SJCRH30 (cell line): ENCODE data around the gene EPHX1. TPM values are rescaled to one million over a fixed set of nuclear protein-coding genes. Genes with fewer than 3 reads are reported as not detected.

Experiments used
- DNase-seq, 2 experiments: peaks; one replicate each; pipeline ENCODE4 v3.0.0-alpha.2; 2015 to 2020
- H3K27ac ChIP-seq: fragments of 250-450 bp; sonication (Bioruptor Pico); 2 replicates; pipeline ENCODE4 v1.5.1; 2020; ENCODE audit warnings: mild to moderate bottlenecking, moderate library complexity
- H3K27me3 ChIP-seq: fragments of 250-450 bp; sonication (Bioruptor Pico); 2 replicates; pipeline ENCODE4 v1.5.1; 2020; ENCODE audit warnings: mild to moderate bottlenecking, moderate library complexity
- H3K36me3 ChIP-seq: fragments of 250-450 bp; sonication (Bioruptor Pico); 2 replicates; pipeline ENCODE4 v1.5.1; 2020; ENCODE audit warnings: mild to moderate bottlenecking, moderate library complexity
- H3K4me1 ChIP-seq: fragments of 250-450 bp; sonication (Bioruptor Pico); 2 replicates; pipeline ENCODE4 v1.5.1; 2020; ENCODE audit warnings: mild to moderate bottlenecking, moderate library complexity
- H3K4me3 ChIP-seq: fragments of 250-450 bp; sonication (Bioruptor Pico); 2 replicates; pipeline ENCODE4 v1.5.1; 2020; ENCODE audit warnings: mild to moderate bottlenecking, moderate library complexity
- H3K9me3 ChIP-seq: fragments of 250-450 bp; sonication (Bioruptor Pico); replicated peaks from 2 replicates; pipeline ENCODE4 v1.5.1; 2020; ENCODE audit warnings: mild to moderate bottlenecking, moderate library complexity
- total RNA-seq: library from RNA; depleted of rRNA; stranded (reverse); fragments of >200 nt; shearing (Covaris generic); gene quantifications from 2 replicates; pipeline ENCODE4 v1.2.3, GENCODE V29; 2014

Gene EPHX1
- total RNA-seq, 1 experiment from 2014 or later, result 7.2 TPM

GRCh38 chr1:225850370-225850769 is 40.4 kb downstream of the EPHX1 start:
- no peak for DNase-seq
- Histone ChIP-seq H3K36me3 (peaks cover 8% of the 10 kb centered on the region), H3K4me1 (no peaks in the 10 kb centered on the region), H3K27me3 (no peaks in the 10 kb centered on the region), H3K9me3 (no peaks in the 10 kb centered on the region), H3K27ac (no peak overlapping the region), H3K4me3 (no peak overlapping the region)

- no peak for DNase-seq
- Histone ChIP-seq H3K36me3 (peaks cover 9% of the 10 kb centered on the region), H3K4me1 (no peaks in the 10 kb centered on the region), H3K27ac (no peak overlapping the region), H3K9me3 (no peaks in the 10 kb centered on the region), H3K27me3 (no peaks in the 10 kb centered on the region), H3K4me3 (no peak overlapping the region)
Measured at GRCh38 chr1:225851805-225852204, 41.9 kb downstream of the EPHX1 start.

DNA sequence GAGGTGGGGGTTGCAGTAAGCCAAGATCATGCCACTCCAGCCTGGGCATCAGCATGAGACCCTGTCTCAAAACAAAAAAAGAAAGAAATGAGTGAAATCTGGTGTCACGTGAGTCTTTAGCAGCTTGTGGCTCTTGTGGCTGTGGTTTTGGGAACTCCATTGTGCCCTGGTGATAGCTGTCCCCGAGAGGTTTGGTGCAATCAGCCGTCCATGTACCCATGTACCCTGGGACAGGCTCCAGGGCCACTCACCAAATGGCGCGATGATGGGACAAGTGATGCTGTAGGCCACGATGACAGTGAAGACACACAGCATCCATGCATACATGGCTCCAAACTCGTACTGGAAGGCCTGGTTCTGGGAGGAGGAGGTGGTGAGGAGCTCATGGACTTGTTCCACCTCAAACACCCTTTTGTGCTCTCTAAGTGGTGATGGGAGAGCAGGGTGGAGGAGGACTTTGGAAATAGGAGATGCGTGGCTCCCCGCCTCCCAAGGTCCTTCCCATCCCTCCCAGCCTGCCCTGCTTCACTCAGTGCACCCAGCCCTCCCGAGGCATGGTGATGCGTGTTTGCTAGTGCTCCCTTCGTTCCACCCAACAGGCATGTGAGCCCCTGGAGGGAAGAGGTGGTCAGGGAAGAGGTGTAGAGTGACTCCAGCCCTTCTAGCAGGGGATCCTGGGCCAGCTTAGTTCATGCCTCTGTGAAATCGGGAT is 42.6 kb downstream of the EPHX1 start:
- Histone ChIP-seq H3K4me3 (no peak overlapping the region), H3K27ac (no peak overlapping the region), H3K27me3 (no peaks in the 10 kb centered on the region), H3K36me3 (peaks cover 10% of the 10 kb centered on the region), H3K4me1 (no peaks in the 10 kb centered on the region), H3K9me3 (no peaks in the 10 kb centered on the region)
- DNase-seq, result no peak

GRCh38 chr1:225853441-225853840 is 43.5 kb downstream of the EPHX1 start:
- no peaks in the 10 kb centered on the region for H3K4me1 ChIP-seq
- no peak overlapping the region for H3K4me3 ChIP-seq
- no peak overlapping the region for H3K27ac ChIP-seq
- no peaks in the 10 kb centered on the region for H3K27me3 ChIP-seq
- no peak for DNase-seq
- no peaks in the 10 kb centered on the region for H3K9me3 ChIP-seq
- peaks cover 11% of the 10 kb centered on the region for H3K36me3 ChIP-seq

DNA sequence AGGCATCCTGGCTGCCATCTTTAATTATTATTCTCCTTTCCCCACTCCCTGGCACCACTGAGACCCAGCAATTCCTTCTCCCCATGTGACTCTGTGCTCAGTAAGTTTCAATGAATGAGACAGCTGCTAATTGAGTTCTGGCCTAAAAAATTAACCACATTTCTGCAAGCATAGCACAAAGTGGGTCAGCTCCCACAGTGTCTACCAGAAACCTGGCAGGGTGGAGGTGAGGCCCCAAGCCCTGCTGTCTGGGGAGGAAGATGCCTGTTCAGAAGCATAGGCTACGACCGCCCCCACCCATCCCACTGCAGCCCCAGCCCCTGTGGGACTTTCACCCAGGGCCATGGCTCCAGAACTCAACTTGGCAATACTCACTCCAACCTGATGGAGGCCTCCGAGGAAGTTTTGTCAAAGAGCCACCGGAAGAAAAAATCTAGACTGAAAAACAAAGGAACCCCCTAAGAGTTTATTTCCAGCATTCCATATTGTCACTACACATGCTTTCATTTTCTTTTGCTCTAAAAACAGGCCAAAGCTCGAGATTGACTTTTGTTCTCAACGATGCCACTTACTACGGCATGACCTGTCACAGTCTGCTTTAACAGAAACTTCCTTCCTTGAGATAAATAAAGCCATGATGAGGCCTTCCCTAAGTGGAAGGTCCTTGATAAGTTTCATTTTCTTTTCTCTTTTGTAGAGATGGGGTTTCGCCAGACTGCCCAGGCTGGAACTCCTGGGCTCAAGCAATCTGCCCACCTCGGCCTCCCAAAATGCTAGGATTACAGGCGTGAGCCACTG is 45.8 kb downstream of the EPHX1 start:
- no peak for DNase-seq
- Histone ChIP-seq H3K9me3 (no peaks in the 10 kb centered on the region), H3K4me3 (no peak overlapping the region), H3K27me3 (no peaks in the 10 kb centered on the region), H3K36me3 (peaks cover 11% of the 10 kb centered on the region), H3K27ac (no peak overlapping the region), H3K4me1 (no peaks in the 10 kb centered on the region)

DNA sequence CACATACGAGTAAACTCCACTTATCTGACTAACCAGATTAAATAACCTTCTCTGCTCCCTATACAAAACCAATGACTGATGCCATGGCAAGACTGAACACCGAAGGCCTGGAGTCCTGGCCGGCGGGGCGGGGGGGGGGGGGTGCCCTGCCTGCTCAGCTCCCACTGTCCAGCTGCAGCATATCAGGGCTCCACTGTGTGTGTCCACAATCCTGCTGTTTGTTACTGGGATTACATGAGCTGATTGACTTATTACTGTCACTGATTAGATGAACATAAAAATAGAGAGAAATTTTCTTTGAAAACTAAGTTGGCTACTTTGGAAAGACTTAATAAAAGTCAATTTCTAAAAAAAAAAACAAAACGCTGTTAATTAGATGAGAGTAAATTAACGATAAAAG is 47.3 kb downstream of the EPHX1 start:
- Histone ChIP-seq H3K27me3 (no peaks in the 10 kb centered on the region), H3K27ac (no peak overlapping the region), H3K9me3 (no peaks in the 10 kb centered on the region), H3K4me1 (no peaks in the 10 kb centered on the region), H3K4me3 (no peak overlapping the region), H3K36me3 (peaks cover 11% of the 10 kb centered on the region)
- DNase-seq, result no peak

DNA sequence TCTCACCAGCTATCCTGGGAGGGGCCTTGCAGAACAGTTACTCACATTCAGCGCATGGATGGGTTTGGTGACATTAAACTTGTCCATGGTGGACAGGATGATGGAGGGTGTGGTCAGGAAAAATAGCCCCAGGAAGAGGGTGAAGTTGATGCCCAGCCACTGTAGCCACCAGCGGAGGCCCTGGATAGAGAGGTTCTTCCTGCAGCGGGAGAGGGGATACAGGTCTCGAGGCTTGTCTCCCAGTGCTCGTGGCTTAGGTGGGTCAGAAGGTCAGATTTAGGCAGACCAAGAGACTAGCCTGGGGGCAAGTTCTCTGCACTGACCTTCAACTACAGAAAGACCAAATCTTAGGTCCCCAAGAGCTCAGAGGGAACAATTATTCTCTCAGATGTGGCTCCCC is 49.2 kb downstream of the EPHX1 start:
- Histone ChIP-seq H3K4me3 (no peak overlapping the region), H3K4me1 (no peaks in the 10 kb centered on the region), H3K27ac (no peak overlapping the region), H3K9me3 (no peaks in the 10 kb centered on the region), H3K36me3 (peaks cover 11% of the 10 kb centered on the region), H3K27me3 (no peaks in the 10 kb centered on the region)
- no peak for DNase-seq

- Histone ChIP-seq H3K4me1 (no peaks in the 10 kb centered on the region), H3K27me3 (no peaks in the 10 kb centered on the region), H3K27ac (no peak overlapping the region), H3K36me3 (peaks cover 12% of the 10 kb centered on the region), H3K4me3 (no peak overlapping the region), H3K9me3 (no peaks in the 10 kb centered on the region)
- DNase-seq, result no peak
Measured at GRCh38 chr1:225860107-225860506, 50.2 kb downstream of the EPHX1 start.

DNA sequence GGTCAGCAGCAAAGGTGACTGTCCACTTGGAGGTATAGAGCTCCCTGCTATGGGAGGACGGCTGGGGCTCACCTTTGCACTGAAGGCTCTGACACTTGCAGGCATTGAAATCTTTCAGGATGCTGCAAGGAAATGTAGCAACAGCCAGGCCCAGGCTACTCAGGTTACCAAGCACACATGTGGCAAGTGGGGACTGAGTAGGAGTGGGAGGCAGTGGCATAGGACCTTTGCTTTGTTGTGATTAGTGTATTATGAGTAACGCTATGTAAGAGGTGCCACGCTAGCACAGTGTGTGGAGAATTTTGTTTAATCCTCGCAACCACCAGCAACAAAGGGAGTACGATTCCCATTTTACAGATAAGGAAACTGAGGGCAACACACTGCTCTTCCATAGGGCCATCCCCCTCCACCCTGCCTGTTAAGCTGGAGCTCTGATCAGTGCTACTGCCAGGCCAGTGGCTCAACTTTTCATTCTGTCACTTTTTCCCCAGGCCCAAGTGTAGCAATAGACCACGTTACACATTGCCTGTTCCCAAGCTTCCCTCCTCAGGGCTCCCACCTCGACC is 51.0 kb downstream of the EPHX1 start:
- DNase-seq, result no peak
- H3K4me1 ChIP-seq, result no peaks in the 10 kb centered on the region
- no peaks in the 10 kb centered on the region for H3K9me3 ChIP-seq
- H3K27ac ChIP-seq, result no peak overlapping the region
- no peak overlapping the region for H3K4me3 ChIP-seq
- no peaks in the 10 kb centered on the region for H3K27me3 ChIP-seq
- peaks cover 9% of the 10 kb centered on the region for H3K36me3 ChIP-seq

GRCh38 chr1:225861834-225862580 is 52.1 kb downstream of the EPHX1 start:
- H3K36me3 ChIP-seq, result peaks cover 11% of the 10 kb centered on the region
- DNase-seq, result no peak
- H3K9me3 ChIP-seq, result no peaks in the 10 kb centered on the region
- H3K4me1 ChIP-seq, result no peaks in the 10 kb centered on the region
- H3K27me3 ChIP-seq, result no peaks in the 10 kb centered on the region
- no peak overlapping the region for H3K27ac ChIP-seq
- no peak overlapping the region for H3K4me3 ChIP-seq

DNA sequence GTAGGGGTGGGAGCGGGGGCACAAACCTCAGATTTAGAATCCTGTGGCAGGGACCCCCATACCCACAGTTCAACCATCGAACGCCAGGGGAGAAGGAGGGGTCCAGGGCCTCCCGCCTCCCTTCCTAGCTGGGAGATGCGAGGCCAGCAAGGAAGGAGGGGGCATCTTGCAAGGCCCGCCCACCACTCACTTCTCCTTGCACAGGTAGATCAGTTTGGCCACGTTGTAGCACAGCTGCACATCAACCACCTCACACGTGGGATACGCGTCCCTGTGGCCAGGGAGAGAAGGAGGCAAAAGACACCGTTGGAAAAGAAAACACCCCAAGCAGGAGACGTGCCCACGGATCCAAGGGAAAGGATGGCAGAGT is 52.6 kb downstream of the EPHX1 start:
- H3K4me3 ChIP-seq, result no peak overlapping the region
- no peak overlapping the region for H3K27ac ChIP-seq
- H3K27me3 ChIP-seq, result no peaks in the 10 kb centered on the region
- no peaks in the 10 kb centered on the region for H3K9me3 ChIP-seq
- DNase-seq, result no peak
- peaks cover 15% of the 10 kb centered on the region for H3K36me3 ChIP-seq
- no peaks in the 10 kb centered on the region for H3K4me1 ChIP-seq

- Histone ChIP-seq H3K36me3 (peaks cover 15% of the 10 kb centered on the region), H3K4me3 (no peak overlapping the region), H3K9me3 (no peaks in the 10 kb centered on the region), H3K27me3 (no peaks in the 10 kb centered on the region), H3K27ac (no peak overlapping the region), H3K4me1 (no peaks in the 10 kb centered on the region)
- no peak for DNase-seq
Measured at GRCh38 chr1:225863167-225863566, 53.2 kb downstream of the EPHX1 start.

DNA sequence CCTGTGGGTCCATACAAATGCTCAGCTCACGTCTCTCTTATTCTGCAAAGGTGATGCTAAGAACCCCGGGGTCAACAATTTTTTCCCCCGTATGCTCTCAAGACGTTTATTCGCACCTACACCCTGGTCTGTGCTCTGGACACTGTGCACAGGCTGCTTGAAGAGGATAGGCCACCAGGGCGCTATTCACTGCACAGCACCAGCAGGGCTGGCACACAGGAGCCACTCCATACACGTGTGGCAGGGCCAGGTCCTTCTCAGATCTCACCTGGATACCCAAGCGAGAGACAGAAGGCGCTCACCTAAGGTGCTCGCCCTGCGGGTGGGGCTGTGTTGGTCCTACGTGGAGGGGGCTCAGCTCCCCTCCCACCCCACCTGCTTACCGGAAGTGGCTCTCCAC is 55.6 kb downstream of the EPHX1 start:
- H3K4me1 ChIP-seq, result peaks cover 6% of the 10 kb centered on the region
- H3K27me3 ChIP-seq, result no peaks in the 10 kb centered on the region
- DNase-seq, result no peak
- H3K9me3 ChIP-seq, result no peaks in the 10 kb centered on the region
- H3K27ac ChIP-seq, result no peak overlapping the region
- peaks cover 14% of the 10 kb centered on the region for H3K36me3 ChIP-seq
- no peak overlapping the region for H3K4me3 ChIP-seq

DNA sequence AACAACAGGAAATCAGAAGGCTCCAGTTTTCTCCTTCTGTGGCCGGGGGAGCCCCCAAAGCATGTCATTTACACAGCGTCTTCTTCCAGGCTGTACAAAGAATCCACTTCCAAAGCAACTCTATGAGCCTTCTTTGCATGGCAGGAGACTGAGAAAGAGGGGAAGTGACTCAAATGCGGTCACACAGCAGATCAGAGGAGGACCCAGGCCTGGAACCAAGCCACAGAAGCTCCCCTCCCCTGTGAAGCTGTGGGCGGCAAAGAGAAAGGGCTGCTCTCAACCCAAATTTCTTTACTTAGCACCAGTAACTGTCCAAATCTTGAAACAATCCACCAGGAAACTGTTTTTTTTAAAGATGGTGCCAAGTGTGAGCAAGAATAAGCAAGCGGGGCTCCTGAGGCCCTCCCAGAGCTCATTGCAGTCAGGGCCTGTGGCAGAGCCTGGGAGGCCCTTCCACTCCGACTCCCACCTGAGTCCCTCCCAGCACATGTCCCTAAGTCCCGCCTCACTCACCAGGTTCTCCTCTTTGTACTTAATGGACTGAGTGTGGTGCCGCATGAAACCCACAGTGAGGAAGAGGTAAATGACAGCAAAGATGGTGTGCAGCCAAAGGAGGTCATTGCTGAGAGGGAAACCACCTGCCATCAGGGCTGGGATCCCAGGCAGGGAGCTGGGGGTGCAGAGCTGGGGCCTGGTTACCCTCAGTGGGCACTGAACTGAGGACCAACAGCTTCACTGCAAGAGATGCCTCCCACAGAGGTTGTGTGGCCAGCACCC is 56.3 kb downstream of the EPHX1 start:
- DNase-seq, result no peak
- peaks cover 14% of the 10 kb centered on the region for H3K36me3 ChIP-seq
- no peak overlapping the region for H3K4me3 ChIP-seq
- H3K9me3 ChIP-seq, result no peaks in the 10 kb centered on the region
- H3K4me1 ChIP-seq, result peaks cover 14% of the 10 kb centered on the region
- H3K27me3 ChIP-seq, result no peaks in the 10 kb centered on the region
- no peak overlapping the region for H3K27ac ChIP-seq
